T-helper 2 cell treated with Interferon-gamma antibody and Interleukin-4, amounts not matched to agents 100 ng/mL and 5 ng/mL, for 36 hours (primary cell): ENCODE measurements around the gene DVL1. TPM values are rescaled to one million over a fixed set of nuclear protein-coding genes. Genes with fewer than 3 reads are reported as not detected.

Experiments
- intact Hi-C: fragments of 100-400 bp; cut with micrococcal nuclease; formaldehyde crosslinking; loops from one replicate; pipeline ENCODE4 v1.15.1; 2023
- total RNA-seq: library from RNA; stranded (reverse); gene quantifications from 2 replicates; pipeline ENCODE4 v1.2.3, GENCODE V29; 2022

DVL1 gene
- total RNA-seq, 1 donor from 2014 or later = 31.5 TPM

GRCh38 chr1:1343811-1344421, 5.3 kb downstream of the DVL1 start:
- intact Hi-C loops = no loop called here

GRCh38 chr1:1342584-1343115, 6.6 kb downstream of the DVL1 start:
- intact Hi-C loops = no loop called here

- intact Hi-C loops = no loop called here
These were observed 7.1 kb downstream of the DVL1 start for GRCh38 chr1:1342061-1342562.

GRCh38 chr1:1341549-1342021, 7.6 kb downstream of the DVL1 start:
- intact Hi-C loops = no loop called here

- intact Hi-C loops = no loop called here
These were observed 8.2 kb downstream of the DVL1 start for GRCh38 chr1:1340791-1341548.

GRCh38 chr1:1340185-1340584, 9.0 kb downstream of the DVL1 start:
- intact Hi-C loops = no loop called here

- intact Hi-C loops = no loop called here
These were observed 10.9 kb downstream of the DVL1 start for GRCh38 chr1:1338278-1338677.

GRCh38 chr1:1337793-1338147, 11.4 kb downstream of the DVL1 start:
- intact Hi-C loops = no loop called here

- intact Hi-C loops = no loop called here
These were observed 12.1 kb downstream of the DVL1 start for GRCh38 chr1:1336931-1337792.

GRCh38 chr1:1336446-1336845, 12.8 kb downstream of the DVL1 start:
- intact Hi-C loops = no loop called here

- intact Hi-C loops = no loop called here
These were observed 13.4 kb downstream of the DVL1 start for GRCh38 chr1:1335792-1336248.

- intact Hi-C loops = no loop called here
These were observed 13.9 kb downstream of the DVL1 start for GRCh38 chr1:1335283-1335682.

- intact Hi-C loops = no loop called here
These were observed 14.4 kb downstream of the DVL1 start for GRCh38 chr1:1334835-1335234.

GRCh38 chr1:1333551-1334241, 15.5 kb downstream of the DVL1 start:
- intact Hi-C loops = no loop called here

- intact Hi-C loops = no loop called here
These were observed 16.3 kb downstream of the DVL1 start for GRCh38 chr1:1332774-1333480.

- intact Hi-C loops = no loop called here
These were observed 17.0 kb downstream of the DVL1 start for GRCh38 chr1:1332031-1332755.

- intact Hi-C loops = no loop called here
These were observed 17.9 kb downstream of the DVL1 start, which contains the start of gene TAS1R3 for GRCh38 chr1:1331068-1331965. Gene TAS1R3 (plus strand): TSS chr1:1331280. CDS start chr1:1331346, 66 bp downstream.

GRCh38 chr1:1330366-1331067, 18.7 kb downstream of the DVL1 start:
- intact Hi-C loops = no loop called here
